GM18519 (cell line): ENCODE results near the gene MAGEA9.
"Not testable (repeated sequence)": the region's sequence is repeated elsewhere in the genome, so short reads cannot be mapped to it uniquely, and the experiment has no call there.

Source experiments
- ATAC-seq: cut with Tn5 transposase; IDR thresholded peaks from one replicate; pipeline ENCODE4 v1.9.1; 2021; ENCODE audit warnings: mild to moderate bottlenecking, moderate library complexity; ENCODE audit not compliant: unreplicated experiment, low FRiP score

Gene MAGEA9

DNA sequence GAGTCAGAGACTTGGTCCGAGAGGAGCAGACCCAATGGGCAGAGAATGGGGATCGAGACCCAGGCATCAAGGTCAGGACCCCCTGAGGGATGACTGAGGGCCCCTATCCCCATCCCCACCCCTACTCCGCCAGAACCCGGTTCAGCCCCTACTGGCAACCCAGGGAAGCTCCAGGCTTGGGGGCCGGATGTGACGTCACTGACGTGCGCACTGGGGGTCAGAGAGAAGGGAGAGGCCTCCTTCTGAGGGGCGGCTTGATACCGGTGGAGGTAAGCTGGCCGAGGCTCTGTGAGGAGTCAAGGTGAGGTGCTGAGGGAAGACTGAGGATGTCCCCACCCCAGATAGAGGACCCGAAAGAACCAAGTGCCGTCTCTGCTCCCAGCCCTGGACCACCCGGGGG, at the start of gene MAGEA9:
Gene MAGEA9, plus strand, starts transcription at position 204 of the 400 bp plus-strand sequence. CDS start 4,281 bp downstream, outside the sequence.
- ATAC-seq = not testable (repeated sequence)

DNA sequence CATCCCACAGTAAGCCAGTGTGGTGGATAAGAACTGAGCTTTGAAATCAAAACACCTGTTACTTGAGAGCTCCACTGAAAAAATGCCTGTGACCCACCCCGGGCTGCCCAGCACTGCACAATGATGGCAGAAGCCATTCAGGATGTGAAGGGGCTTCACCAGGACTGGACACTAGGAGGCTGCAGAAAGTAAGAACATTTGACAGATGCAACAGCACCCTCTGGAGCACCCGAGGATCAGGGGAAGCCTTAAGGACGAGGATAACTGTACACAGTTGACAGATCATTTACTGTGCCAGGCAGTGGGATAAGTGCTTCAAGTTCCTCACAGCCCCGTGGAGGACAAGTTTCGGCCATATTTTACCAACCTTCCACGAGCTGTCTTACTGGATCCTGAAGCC, 39.5 kb upstream of the MAGEA9 start:
- ATAC-seq = not testable (repeated sequence)

DNA sequence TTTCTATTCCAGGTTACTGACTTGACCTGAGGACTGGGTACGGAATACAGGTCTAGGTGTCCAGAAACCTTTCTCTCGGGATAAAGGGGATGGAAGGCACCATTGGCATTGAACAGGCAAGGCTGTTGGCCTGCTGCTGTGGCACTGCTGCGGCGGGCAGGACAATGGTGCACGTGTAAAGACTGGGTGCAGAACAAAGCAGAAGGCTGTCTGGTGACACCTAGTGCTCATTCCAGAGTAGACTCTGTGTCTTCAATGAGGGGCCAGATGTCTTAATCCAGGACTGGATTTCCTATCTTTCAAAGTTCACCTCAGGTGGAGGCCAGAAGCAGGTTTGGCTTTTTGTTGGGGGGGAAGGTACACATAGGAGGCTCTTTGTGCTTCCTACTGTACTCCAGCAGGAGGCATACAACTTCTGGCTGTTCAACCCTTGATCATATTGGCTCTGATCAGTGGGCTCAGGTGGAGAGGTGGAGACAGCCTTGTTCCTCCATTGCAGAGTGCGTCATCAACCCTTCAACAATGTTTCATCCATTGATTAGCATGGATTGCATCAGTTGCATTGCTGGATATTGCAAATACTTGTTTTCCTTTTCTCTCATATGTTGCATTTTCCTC, 35.2 kb upstream of the MAGEA9 start:
- not testable (repeated sequence) for ATAC-seq

DNA sequence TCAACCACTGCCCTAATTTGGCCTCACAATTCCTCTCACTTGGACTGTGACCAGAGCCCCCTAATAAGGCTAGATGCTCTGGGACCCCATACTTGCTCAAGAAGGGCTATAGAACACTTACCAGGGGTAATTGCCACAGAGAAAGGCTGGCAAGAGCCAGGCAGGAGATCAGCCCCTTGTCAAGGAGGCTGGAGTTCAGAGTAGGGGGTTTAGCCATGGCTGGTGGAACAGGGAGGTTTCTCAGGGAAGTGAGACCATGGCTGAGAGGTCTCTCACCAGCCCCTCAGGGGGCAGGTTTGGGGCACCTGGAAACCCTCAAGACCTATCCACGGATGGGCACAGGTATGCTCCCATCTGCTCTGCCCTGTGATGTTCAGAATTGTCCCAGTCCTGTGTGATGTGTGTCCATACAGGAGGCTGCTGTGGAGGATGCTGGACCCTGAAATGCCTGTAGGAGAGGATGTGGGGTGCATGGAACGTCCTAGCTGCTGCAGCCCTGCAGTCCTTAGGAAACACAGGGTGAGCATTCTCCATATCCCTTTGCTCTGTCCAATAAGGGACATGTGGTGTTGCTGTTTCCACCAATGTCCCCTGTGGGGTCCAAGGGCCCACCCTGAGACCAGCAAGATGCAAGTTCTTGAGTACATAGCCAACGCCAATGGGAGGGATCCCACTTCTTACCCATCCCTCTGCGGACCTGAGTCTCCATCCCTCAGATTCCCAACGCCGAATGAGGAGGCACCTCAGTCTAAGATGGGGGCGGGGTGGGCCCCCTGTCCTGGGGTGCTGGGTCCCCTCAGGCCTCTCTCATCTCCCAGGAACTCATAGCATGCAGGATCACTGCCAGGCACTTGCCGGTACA, 24.3 kb upstream of the MAGEA9 start:
- no peak for ATAC-seq

- no peak for ATAC-seq
Observed at GRCh38 chrX:149758068-149758714, 23.5 kb upstream of the MAGEA9 start.

DNA sequence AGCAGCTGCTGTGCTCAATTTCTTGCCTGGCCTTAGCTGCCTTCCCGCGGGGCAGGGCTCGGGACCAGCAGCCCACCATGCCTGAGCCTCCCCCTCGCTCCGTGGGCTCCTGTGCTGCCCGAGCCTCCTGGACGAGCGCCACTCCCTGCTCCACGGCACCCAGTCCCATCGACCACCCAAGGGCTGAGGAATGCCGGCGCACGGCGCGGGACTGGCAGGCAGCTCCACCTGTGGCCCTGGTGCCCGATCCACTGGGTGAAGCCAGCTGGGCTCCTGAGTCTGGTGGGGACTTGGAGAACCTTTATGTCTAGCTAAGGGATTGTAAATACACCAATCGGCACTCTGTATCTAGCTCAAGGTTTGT, 23.0 kb upstream of the MAGEA9 start:
- not testable (repeated sequence) for ATAC-seq

- ATAC-seq = no peak
Observed at GRCh38 chrX:149759824-149760223, 21.9 kb upstream of the MAGEA9 start.

DNA sequence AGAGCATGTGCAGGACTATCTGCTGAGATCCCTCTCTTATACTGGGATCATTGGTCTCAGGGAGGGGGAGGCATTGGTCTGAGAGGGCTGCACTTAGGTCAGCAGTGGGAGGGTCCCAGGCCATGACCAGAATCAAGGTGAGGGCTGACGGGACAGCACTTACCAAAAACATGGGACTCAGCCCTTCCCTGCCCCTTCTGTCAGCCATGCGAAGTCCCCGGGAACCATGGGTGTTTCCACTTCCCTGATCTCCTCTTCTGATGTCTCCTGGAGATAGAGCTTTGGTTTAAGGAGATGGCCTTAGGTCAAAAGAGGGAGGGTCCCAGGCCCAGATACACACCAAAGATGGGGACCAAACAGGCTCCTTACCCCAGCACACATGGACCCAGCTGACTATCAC, 20.8 kb upstream of the MAGEA9 start:
- no peak for ATAC-seq

DNA sequence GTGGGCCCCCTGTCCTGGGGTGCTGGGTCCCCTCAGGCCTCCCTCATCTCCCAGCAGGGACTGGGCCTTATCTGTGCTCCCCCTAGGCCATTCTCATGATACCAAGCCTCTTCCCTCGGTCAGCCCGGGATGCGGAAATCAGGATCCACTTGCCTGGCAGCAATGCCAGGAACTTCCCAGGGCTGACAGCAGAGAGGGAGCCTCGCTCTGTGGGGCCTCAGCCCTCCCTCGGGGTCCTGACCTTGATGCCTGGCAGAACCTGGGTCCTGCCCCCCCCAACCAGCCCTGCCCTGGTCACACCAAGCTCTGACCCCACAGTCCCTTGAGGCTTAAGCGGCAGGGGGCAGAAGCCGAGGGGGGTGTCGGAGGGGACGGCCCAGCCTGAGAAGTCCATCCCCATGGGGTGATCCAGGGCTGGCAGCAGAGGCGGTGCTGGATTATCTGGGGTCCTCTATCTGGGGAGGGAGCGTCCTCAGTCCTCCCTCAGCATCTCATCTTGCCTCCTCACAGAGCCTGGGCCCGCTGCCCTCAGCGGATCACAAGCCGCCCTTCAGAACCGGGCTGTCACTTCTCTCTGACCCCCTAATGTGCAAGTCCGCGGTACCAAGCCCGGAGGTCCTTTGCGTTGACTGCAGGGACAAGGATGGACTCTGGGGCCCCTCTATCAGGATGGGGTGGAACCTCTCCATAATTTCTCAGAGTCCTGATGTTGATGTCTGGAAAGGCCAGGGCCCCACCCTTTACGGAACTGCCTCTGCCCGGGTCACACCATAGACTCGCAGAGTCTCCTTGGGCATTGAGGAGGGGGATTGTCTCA, 19.7 kb upstream of the MAGEA9 start:
- not testable (repeated sequence) for ATAC-seq

DNA sequence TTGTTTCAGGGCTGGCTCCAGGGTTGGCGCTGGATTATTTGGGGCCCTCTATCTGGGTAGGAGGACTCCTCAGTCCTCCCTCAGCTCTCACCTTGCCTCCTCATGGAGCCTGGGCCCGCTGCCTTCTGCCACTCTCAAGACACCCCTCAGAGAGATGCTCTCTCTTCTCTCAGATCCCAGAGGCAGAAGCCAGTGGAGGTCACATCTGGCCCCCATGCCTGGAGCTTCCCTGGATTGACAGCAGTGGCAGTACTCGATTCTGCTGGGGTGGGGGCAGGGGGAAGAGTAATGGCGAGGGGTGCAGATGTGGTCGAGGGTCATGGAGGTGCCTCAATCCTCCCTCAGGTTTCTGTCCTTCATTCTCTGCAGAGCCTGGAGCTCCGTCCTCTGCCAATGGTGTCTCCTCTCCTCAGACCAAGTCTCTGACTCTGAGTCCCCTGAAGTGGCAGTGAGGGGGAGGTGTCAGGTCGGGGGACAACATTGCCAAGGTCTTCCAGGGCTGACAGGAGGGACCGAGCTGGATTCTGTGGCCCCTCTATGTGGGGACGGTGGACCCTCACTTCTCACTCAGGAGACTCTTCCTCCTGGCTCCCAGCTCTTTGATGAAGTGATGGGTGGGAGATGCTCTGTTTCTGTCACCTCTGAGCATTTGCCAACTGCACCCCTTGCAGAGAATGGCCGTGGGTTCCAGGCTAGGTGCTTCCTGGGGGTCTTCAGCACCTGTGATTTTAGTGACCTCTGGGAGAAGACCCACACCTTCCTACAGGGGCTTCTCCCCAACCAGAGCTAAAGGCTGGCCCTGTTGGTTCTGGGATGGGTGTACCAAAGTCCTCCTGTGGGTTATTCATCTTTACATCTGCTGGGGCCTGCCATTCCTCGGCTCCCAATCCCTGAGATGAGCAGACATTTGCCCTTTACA, 18.8 kb upstream of the MAGEA9 start:
- ATAC-seq = no peak

GRCh38 chrX:149770344-149770743, 11.4 kb upstream of the MAGEA9 start:
- not testable (repeated sequence) for ATAC-seq

- not testable (repeated sequence) for ATAC-seq
Observed at GRCh38 chrX:149773026-149773425, 8.7 kb upstream of the MAGEA9 start.

DNA sequence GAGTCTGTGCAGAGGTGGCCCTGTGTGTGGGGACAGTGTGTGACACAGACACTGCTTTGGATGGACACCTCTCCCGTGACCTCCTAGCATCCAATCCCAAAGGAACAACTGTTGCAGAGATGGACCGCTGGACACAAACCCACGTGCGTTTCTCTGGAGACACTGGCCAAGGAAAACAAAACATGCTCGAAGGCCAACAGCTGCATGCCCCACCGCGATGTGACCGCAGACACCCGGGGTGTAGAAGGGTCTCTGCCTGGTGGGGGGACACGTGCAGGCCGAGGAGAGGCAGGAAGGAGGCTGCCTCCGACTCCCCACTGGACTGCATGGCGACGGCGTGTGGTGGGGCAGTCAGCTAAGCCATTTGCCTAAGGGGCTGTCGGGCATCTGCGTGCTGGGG, 8.0 kb upstream of the MAGEA9 start, which contains the start of gene HSFX1:
Gene HSFX1, plus strand, starts transcription at position 301 of the 400 bp plus-strand sequence. CDS start 614 bp downstream, outside the sequence.
- ATAC-seq = not testable (repeated sequence)

- ATAC-seq = not testable (repeated sequence)
Observed at GRCh38 chrX:149777999-149778398, 3.7 kb upstream of the MAGEA9 start.

DNA sequence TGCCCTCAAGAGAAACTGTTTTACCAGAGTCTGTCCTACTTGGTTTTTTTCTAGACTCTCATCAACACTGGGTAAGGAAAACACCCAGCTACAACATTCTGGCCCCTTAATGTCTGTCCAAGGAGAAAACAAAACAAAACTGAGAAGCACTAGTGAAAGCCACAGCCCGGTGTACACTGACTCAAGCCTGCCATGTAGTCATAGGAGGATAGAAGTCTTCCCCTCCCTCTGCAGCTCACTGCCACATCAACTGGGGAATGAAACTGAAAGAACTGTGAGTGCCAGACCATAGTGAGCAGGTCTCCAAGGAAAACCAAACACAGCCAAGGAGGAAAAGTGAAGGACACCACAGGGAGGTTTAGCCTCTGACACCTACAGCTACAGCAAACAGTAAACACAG, 13.8 kb downstream of the MAGEA9 start:
- peak; percentile 100 for ATAC-seq

GRCh38 chrX:149799095-149799714, 17.5 kb downstream of the MAGEA9 start:
- no peak for ATAC-seq

GRCh38 chrX:149799938-149800337, 18.2 kb downstream of the MAGEA9 start:
- ATAC-seq = no peak

GRCh38 chrX:149803458-149804062, 21.8 kb downstream of the MAGEA9 start:
- ATAC-seq = no peak
